ENCODE results near the gene HSPA12A. TPM values are rescaled to one million over a fixed set of nuclear protein-coding genes. Genes with fewer than 3 reads are reported as not detected.

HSPA12A gene
- polyA plus RNA-seq, 1 donor (not counting 4 experiments of a cell fraction or from before 2014, with no cell fraction given) = 8.1 TPM

DNA sequence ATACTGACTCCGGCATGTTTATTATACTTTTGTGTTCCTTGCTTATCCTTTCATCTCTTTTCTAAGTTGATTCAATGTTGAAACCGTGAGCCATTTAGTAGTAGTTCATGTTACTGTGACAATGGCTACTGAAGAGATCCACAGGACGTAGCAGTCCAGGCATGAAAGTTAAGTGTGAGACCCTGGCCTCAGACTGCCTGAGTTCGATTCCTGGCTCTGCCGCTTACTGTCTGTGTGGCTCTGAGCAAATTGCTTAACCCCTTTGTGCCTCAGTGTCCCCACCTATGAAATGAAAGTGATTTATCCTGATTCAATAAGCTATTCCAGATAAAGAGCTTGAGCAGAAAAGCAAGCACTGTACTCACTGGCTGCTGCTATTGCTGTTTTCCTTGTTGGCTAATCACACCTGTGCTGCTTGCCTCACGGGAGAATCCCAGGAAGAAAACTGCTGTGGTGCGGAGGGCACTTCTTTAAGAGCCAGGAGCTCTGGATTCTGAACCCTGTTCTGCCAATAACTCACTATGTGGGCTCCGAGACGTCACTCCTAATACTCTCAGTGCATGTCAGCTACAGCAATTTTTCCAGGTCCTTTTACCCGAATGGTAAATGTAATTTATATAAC is 83.2 kb downstream of the HSPA12A start:
- Histone ChIP-seq H3K4me3 (ENCODE audit: control insufficient read depth in 2 of 3, extremely low read depth in 1 of 3, insufficient read depth in 2 of 3, low read depth in 1 of 3, low read length in 3 of 3) (no peak overlapping the region), H3K4me2 (ENCODE audit: control insufficient read depth, extremely low read depth, insufficient read depth, low read depth, low read length) (no peak overlapping the region), H2AFZ (ENCODE audit: control insufficient read depth, low read length) (no peak overlapping the region), H3K27me3 (ENCODE audit: control insufficient read depth, extremely low read depth, insufficient read depth, low read length) (no peaks in the 10 kb centered on the region), H3K9me1 (ENCODE audit: control insufficient read depth, extremely low read depth, insufficient read depth, low read length) (no peaks in the 10 kb centered on the region), H4K20me1 (ENCODE audit: control insufficient read depth, extremely low read depth, insufficient read depth, low read length) (no peaks in the 10 kb centered on the region), H3K36me3 (ENCODE audit: control insufficient read depth in 2 of 2, extremely low read depth in 1 of 2, insufficient read depth in 2 of 2, low read length in 2 of 2) (no peaks in the 10 kb centered on the region), H3K4me1 (ENCODE audit: control insufficient read depth, extremely low read depth, insufficient read depth, low read length) (no peaks in the 10 kb centered on the region), H3K27ac (ENCODE audit: control insufficient read depth, insufficient read depth, low read length) (no peak overlapping the region), H3K79me2 (ENCODE audit: control insufficient read depth, insufficient read depth, low read length) (no peaks in the 10 kb centered on the region), H3K9ac (ENCODE audit: control insufficient read depth, extremely low read depth, insufficient read depth, low read length) (no peak overlapping the region), H3K9me3 (ENCODE audit: control insufficient read depth, low read depth, low read length) (no peaks in the 10 kb centered on the region)
- TF ChIP-seq CTCF (optimal IDR thresholded peaks at IDR 0.05 in 1 of 3, IDR thresholded peaks at IDR 0.05 in 1 of 3, conservative IDR thresholded peaks at IDR 0.05 in 1 of 3; ENCODE audit: extremely low read depth in 1 of 3, insufficient read depth in 2 of 3, low read length in 3 of 3) = no peak
- TF ChIP-seq EZH2 (IDR thresholded peaks at IDR 0.05; ENCODE audit: low read length) = no peak
- dilution Hi-C loops (cut with MboI; ENCODE audit: extremely low pct_ligation_motif_present, low sequenced_read_pairs) = no loop called here
- DNase-seq (ENCODE audit: low read depth, low spot score) (no peak), FAIRE-seq (no peak)

- Histone ChIP-seq H3K27me3 (ENCODE audit: control insufficient read depth, extremely low read depth, insufficient read depth, low read length) (no peaks in the 10 kb centered on the region), H3K9me1 (ENCODE audit: control insufficient read depth, extremely low read depth, insufficient read depth, low read length) (no peaks in the 10 kb centered on the region), H3K4me2 (ENCODE audit: control insufficient read depth, extremely low read depth, insufficient read depth, low read depth, low read length) (no peak overlapping the region), H3K36me3 (ENCODE audit: control insufficient read depth in 2 of 2, extremely low read depth in 1 of 2, insufficient read depth in 2 of 2, low read length in 2 of 2) (no peaks in the 10 kb centered on the region), H3K4me3 (ENCODE audit: control insufficient read depth in 2 of 3, extremely low read depth in 1 of 3, insufficient read depth in 2 of 3, low read depth in 1 of 3, low read length in 3 of 3) (no peak overlapping the region), H3K27ac (ENCODE audit: control insufficient read depth, insufficient read depth, low read length) (no peak overlapping the region), H3K79me2 (ENCODE audit: control insufficient read depth, insufficient read depth, low read length) (no peaks in the 10 kb centered on the region), H3K9ac (ENCODE audit: control insufficient read depth, extremely low read depth, insufficient read depth, low read length) (no peak overlapping the region), H2AFZ (ENCODE audit: control insufficient read depth, low read length) (no peak overlapping the region), H3K4me1 (ENCODE audit: control insufficient read depth, extremely low read depth, insufficient read depth, low read length) (no peaks in the 10 kb centered on the region), H3K9me3 (ENCODE audit: control insufficient read depth, low read depth, low read length) (no peaks in the 10 kb centered on the region), H4K20me1 (ENCODE audit: control insufficient read depth, extremely low read depth, insufficient read depth, low read length) (no peaks in the 10 kb centered on the region)
- TF ChIP-seq CTCF (optimal IDR thresholded peaks at IDR 0.05 in 1 of 3, IDR thresholded peaks at IDR 0.05 in 1 of 3, conservative IDR thresholded peaks at IDR 0.05 in 1 of 3; ENCODE audit: extremely low read depth in 1 of 3, insufficient read depth in 2 of 3, low read length in 3 of 3) = no peak
- TF ChIP-seq EZH2 (IDR thresholded peaks at IDR 0.05; ENCODE audit: low read length) = no peak
- dilution Hi-C loops (cut with MboI; ENCODE audit: extremely low pct_ligation_motif_present, low sequenced_read_pairs) = no loop called here
- DNase-seq (ENCODE audit: low read depth, low spot score) = no peak
- no peak for FAIRE-seq
These were observed 84.4 kb downstream of the HSPA12A start for GRCh38 chr10:116657863-116658551.

Measured in keratinocyte (primary cell).